Measurements from ENCODE around the gene NHSL1. TPM values are rescaled to one million over a fixed set of nuclear protein-coding genes. Genes with fewer than 3 reads are reported as not detected.

The NHSL1 gene
- total RNA-seq, 1 donor from 2014 or later = 23.1 TPM

- TF ChIP-seq, protein P1, sequence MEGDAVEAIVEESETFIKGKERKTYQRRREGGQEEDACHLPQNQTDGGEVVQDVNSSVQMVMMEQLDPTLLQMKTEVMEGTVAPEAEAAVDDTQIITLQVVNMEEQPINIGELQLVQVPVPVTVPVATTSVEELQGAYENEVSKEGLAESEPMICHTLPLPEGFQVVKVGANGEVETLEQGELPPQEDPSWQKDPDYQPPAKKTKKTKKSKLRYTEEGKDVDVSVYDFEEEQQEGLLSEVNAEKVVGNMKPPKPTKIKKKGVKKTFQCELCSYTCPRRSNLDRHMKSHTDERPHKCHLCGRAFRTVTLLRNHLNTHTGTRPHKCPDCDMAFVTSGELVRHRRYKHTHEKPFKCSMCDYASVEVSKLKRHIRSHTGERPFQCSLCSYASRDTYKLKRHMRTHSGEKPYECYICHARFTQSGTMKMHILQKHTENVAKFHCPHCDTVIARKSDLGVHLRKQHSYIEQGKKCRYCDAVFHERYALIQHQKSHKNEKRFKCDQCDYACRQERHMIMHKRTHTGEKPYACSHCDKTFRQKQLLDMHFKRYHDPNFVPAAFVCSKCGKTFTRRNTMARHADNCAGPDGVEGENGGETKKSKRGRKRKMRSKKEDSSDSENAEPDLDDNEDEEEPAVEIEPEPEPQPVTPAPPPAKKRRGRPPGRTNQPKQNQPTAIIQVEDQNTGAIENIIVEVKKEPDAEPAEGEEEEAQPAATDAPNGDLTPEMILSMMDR (IDR thresholded peaks at IDR 0.05) = no peak
- TF ChIP-seq POLR2A (IDR thresholded peaks at IDR 0.05) (no peak), POLR2AphosphoS5 (IDR thresholded peaks at IDR 0.05; ENCODE audit: insufficient read depth in 1 of 2, low read depth in 1 of 2) (no peak)
- H3K27me3 ChIP-seq = no peaks in the 10 kb centered on the region
- H3K9me3 ChIP-seq = no peaks in the 10 kb centered on the region
- no peaks in the 10 kb centered on the region for H3K4me1 ChIP-seq
- no peaks in the 10 kb centered on the region for H3K36me3 ChIP-seq
- no peak for DNase-seq (ENCODE audit: extremely low spot score in 2 of 2)
- intact Hi-C loops (cut with DNase I) = no loop called here
- H3K27ac ChIP-seq = no peak overlapping the region
- H3K4me3 ChIP-seq = no peak overlapping the region
Observed at GRCh38 chr6:138456401-138456790, 42.9 kb downstream of the NHSL1 start.

- TF ChIP-seq POLR2AphosphoS5 (IDR thresholded peaks at IDR 0.05; ENCODE audit: insufficient read depth in 1 of 2, low read depth in 1 of 2) = no peak
- TF ChIP-seq, protein P1 (IDR thresholded peaks at IDR 0.05) = no peak
- TF ChIP-seq POLR2A (IDR thresholded peaks at IDR 0.05) = no peak
- Histone ChIP-seq H3K4me3 (no peak overlapping the region), H3K27me3 (no peaks in the 10 kb centered on the region), H3K9me3 (no peaks in the 10 kb centered on the region), H3K36me3 (no peaks in the 10 kb centered on the region), H3K4me1 (no peaks in the 10 kb centered on the region), H3K27ac (no peak overlapping the region)
- no peak for DNase-seq (ENCODE audit: extremely low spot score in 2 of 2)
- intact Hi-C loops (cut with DNase I) = no loop called here
Observed at GRCh38 chr6:138455746-138456400, 43.4 kb downstream of the NHSL1 start.

GRCh38 chr6:138454981-138455706 lies 44.1 kb downstream of the NHSL1 start:
- no peak for DNase-seq (ENCODE audit: extremely low spot score in 2 of 2)
- no peaks in the 10 kb centered on the region for H3K4me1 ChIP-seq
- TF ChIP-seq, protein P1 (IDR thresholded peaks at IDR 0.05) = no peak
- TF ChIP-seq POLR2A (IDR thresholded peaks at IDR 0.05) = no peak
- TF ChIP-seq POLR2AphosphoS5 (IDR thresholded peaks at IDR 0.05; ENCODE audit: insufficient read depth in 1 of 2, low read depth in 1 of 2) = no peak
- no peaks in the 10 kb centered on the region for H3K27me3 ChIP-seq
- no peak overlapping the region for H3K27ac ChIP-seq
- H3K4me3 ChIP-seq = no peak overlapping the region
- H3K36me3 ChIP-seq = no peaks in the 10 kb centered on the region
- intact Hi-C loops (cut with DNase I) = no loop called here
- no peaks in the 10 kb centered on the region for H3K9me3 ChIP-seq

GRCh38 chr6:138451043-138451442 lies 48.3 kb downstream of the NHSL1 start:
- Histone ChIP-seq H3K4me1 (no peaks in the 10 kb centered on the region), H3K27me3 (no peaks in the 10 kb centered on the region), H3K9me3 (no peaks in the 10 kb centered on the region), H3K4me3 (no peak overlapping the region), H3K36me3 (no peaks in the 10 kb centered on the region), H3K27ac (no peak overlapping the region)
- intact Hi-C loops (cut with DNase I) = no loop called here
- no peak for DNase-seq (ENCODE audit: extremely low spot score in 2 of 2)
- TF ChIP-seq, protein P1 (IDR thresholded peaks at IDR 0.05) = no peak
- TF ChIP-seq POLR2A (IDR thresholded peaks at IDR 0.05) (no peak), POLR2AphosphoS5 (IDR thresholded peaks at IDR 0.05; ENCODE audit: insufficient read depth in 1 of 2, low read depth in 1 of 2) (no peak)

GRCh38 chr6:138450445-138450844 lies 48.8 kb downstream of the NHSL1 start:
- intact Hi-C loops (cut with DNase I) = no loop called here
- H3K36me3 ChIP-seq = no peaks in the 10 kb centered on the region
- DNase-seq (ENCODE audit: extremely low spot score in 2 of 2) = no peak
- TF ChIP-seq POLR2A (IDR thresholded peaks at IDR 0.05) = no peak
- TF ChIP-seq POLR2AphosphoS5 (IDR thresholded peaks at IDR 0.05; ENCODE audit: insufficient read depth in 1 of 2, low read depth in 1 of 2) = no peak
- TF ChIP-seq, protein P1 (IDR thresholded peaks at IDR 0.05) = no peak
- no peaks in the 10 kb centered on the region for H3K27me3 ChIP-seq
- H3K4me3 ChIP-seq = no peak overlapping the region
- H3K4me1 ChIP-seq = no peaks in the 10 kb centered on the region
- H3K27ac ChIP-seq = no peak overlapping the region
- no peaks in the 10 kb centered on the region for H3K9me3 ChIP-seq
